H9 (cell line): ENCODE measurements around the gene CLDN16. TPM values are rescaled to one million over a fixed set of nuclear protein-coding genes. Genes with fewer than 3 reads are reported as not detected.

ENCODE experiments used
- DNase-seq: peaks from one replicate; pipeline ENCODE4 v3.0.0-alpha.2; 2017
- H2AFZ ChIP-seq: one replicate; pipeline ENCODE4 v1.6.1; 2013; ENCODE audit warnings: mild to moderate bottlenecking, low read length, control low read depth, moderate library complexity
- H2AK5ac ChIP-seq: 2 replicates; pipeline ENCODE4 v1.6.1; 2013; ENCODE audit warnings: low read length, control low read depth, mixed read lengths; ENCODE audit not compliant: insufficient read length
- H2BK120ac ChIP-seq: one replicate; pipeline ENCODE4 v1.6.1; 2013; ENCODE audit warnings: low read depth, mild to moderate bottlenecking, low read length, control low read depth, inconsistent platforms; ENCODE audit not compliant: poor library complexity, severe bottlenecking
- H2BK12ac ChIP-seq: 2 replicates; pipeline ENCODE4 v1.6.1; 2013; ENCODE audit warnings: low read length, control low read depth, mixed read lengths, low read depth; ENCODE audit not compliant: insufficient read length
- H2BK15ac ChIP-seq: 2 replicates; pipeline ENCODE4 v1.6.1; 2013; ENCODE audit warnings: low read depth, low read length, control low read depth
- H2BK20ac ChIP-seq: one replicate; pipeline ENCODE4 v1.6.1; 2013; ENCODE audit warnings: low read depth, mild to moderate bottlenecking, low read length, control low read depth, inconsistent platforms; ENCODE audit not compliant: poor library complexity, severe bottlenecking
- H2BK5ac ChIP-seq: 2 replicates; pipeline ENCODE4 v1.6.1; 2013; ENCODE audit warnings: low read length, control low read depth, mixed read lengths; ENCODE audit not compliant: insufficient read length
- H3K14ac ChIP-seq: 2 replicates; pipeline ENCODE4 v1.6.1; 2013; ENCODE audit warnings: low read length, control low read depth; ENCODE audit not compliant: insufficient read depth
- H3K18ac ChIP-seq: 2 replicates; pipeline ENCODE4 v1.6.1; 2013; ENCODE audit warnings: low read depth, mild to moderate bottlenecking, mixed read lengths, low read length, control low read depth; ENCODE audit not compliant: insufficient read length
- H3K23ac ChIP-seq: 2 replicates; pipeline ENCODE4 v1.6.1; 2013; ENCODE audit warnings: low read length, control low read depth, mixed read lengths, low read depth; ENCODE audit not compliant: insufficient read length
- H3K23me2 ChIP-seq: 2 replicates; pipeline ENCODE4 v1.6.1; 2013; ENCODE audit warnings: low read depth, mild to moderate bottlenecking, mixed read lengths, low read length, control low read depth; ENCODE audit not compliant: insufficient read length, poor library complexity, severe bottlenecking
- H3K27ac ChIP-seq: 2 replicates; pipeline ENCODE4 v1.5.1; 2013; ENCODE audit warnings: low read length, control low read depth, mixed read lengths, low read depth; ENCODE audit not compliant: insufficient read length
- H3K27me3 ChIP-seq: 2 replicates; pipeline ENCODE4 v1.6.1; 2013; ENCODE audit warnings: low read length, control low read depth, inconsistent platforms; ENCODE audit not compliant: insufficient read depth
- H3K4ac ChIP-seq: 2 replicates; pipeline ENCODE4 v1.6.1; 2013; ENCODE audit warnings: low read depth, mild to moderate bottlenecking, control low read depth, inconsistent platforms, low read length, moderate library complexity
- H3K4me1 ChIP-seq: 2 replicates; pipeline ENCODE4 v1.6.1; 2013; ENCODE audit warnings: low read length, control low read depth, inconsistent platforms; ENCODE audit not compliant: insufficient read depth
- H3K4me2 ChIP-seq: 2 replicates; pipeline ENCODE4 v1.6.1; 2013; ENCODE audit warnings: low read length, control low read depth, mixed read lengths; ENCODE audit not compliant: insufficient read length, insufficient read depth
- H3K56ac ChIP-seq: 2 replicates; pipeline ENCODE4 v1.6.1; 2013; ENCODE audit warnings: low read depth, mild to moderate bottlenecking, mixed read lengths, low read length, control low read depth; ENCODE audit not compliant: insufficient read length
- H3K79me1 ChIP-seq: 2 replicates; pipeline ENCODE4 v1.6.1; 2013; ENCODE audit warnings: low read depth, mild to moderate bottlenecking, moderate library complexity, low read length, control low read depth, inconsistent platforms; ENCODE audit not compliant: insufficient read depth, poor library complexity, severe bottlenecking
- H3K79me2 ChIP-seq: 2 replicates; pipeline ENCODE4 v1.6.1; 2013; ENCODE audit warnings: low read length, control low read depth, inconsistent platforms; ENCODE audit not compliant: insufficient read depth
- H3K9ac ChIP-seq: 2 replicates; pipeline ENCODE4 v1.6.1; 2013; ENCODE audit warnings: low read length, control low read depth, mixed read lengths; ENCODE audit not compliant: insufficient read length; ENCODE audit errors: extremely low read depth
- H3K9me3 ChIP-seq: one replicate; pipeline ENCODE4 v1.6.1; 2013; ENCODE audit warnings: low read depth, low read length, inconsistent platforms; ENCODE audit not compliant: control insufficient read depth
- H3T11ph ChIP-seq: one replicate; pipeline ENCODE4 v1.6.1; 2013; ENCODE audit warnings: mild to moderate bottlenecking, low read length, control low read depth, inconsistent platforms
- H4K20me1 ChIP-seq: one replicate; pipeline ENCODE4 v1.6.1; 2013; ENCODE audit not compliant: control insufficient read depth, insufficient read length, insufficient read depth
- H4K5ac ChIP-seq: 2 replicates; pipeline ENCODE4 v1.6.1; 2013; ENCODE audit warnings: low read depth, mild to moderate bottlenecking, mixed read lengths, low read length, control low read depth; ENCODE audit not compliant: insufficient read length
- H4K8ac ChIP-seq: replicated peaks from 2 replicates; pipeline ENCODE4 v1.6.1; 2013; ENCODE audit warnings: low read length, control low read depth, mixed read lengths, low read depth; ENCODE audit not compliant: insufficient read length
- H4K91ac ChIP-seq: 2 replicates; pipeline ENCODE4 v1.6.1; 2013; ENCODE audit warnings: low read depth, mild to moderate bottlenecking, moderate library complexity, mixed read lengths, low read length, control low read depth; ENCODE audit not compliant: insufficient read length
- H3K27ac Mint-ChIP-seq, 3 experiments: 2 replicates in 2 of 3; 3 replicates in 1 of 3; pipeline ENCODE4 v1.8.0; 2020 to 2021; ENCODE audit warnings: mixed read lengths in 3 of 3, mild to moderate bottlenecking in 1 of 3, moderate library complexity in 1 of 3
- H3K27me3 Mint-ChIP-seq: 2 replicates; pipeline ENCODE4 v1.8.0; 2021; ENCODE audit warnings: low read depth, mild to moderate bottlenecking, moderate library complexity, mixed read lengths
- H3K36me3 Mint-ChIP-seq, 3 experiments: 2 replicates in 2 of 3; 3 replicates in 1 of 3; pipeline ENCODE4 v1.8.0; 2020 to 2021; ENCODE audit warnings: low read depth in 3 of 3, mixed read lengths in 3 of 3; ENCODE audit not compliant: insufficient read depth in 1 of 3
- H3K4me1 Mint-ChIP-seq, 2 experiments: 2 replicates each; pipeline ENCODE4 v1.8.0; 2020; ENCODE audit warnings: mixed read lengths in 2 of 2
- H3K4me3 Mint-ChIP-seq, 2 experiments: 2 replicates in 1 of 2; 3 replicates in 1 of 2; pipeline ENCODE4 v1.8.0; 2020 to 2021; ENCODE audit warnings: mild to moderate bottlenecking in 2 of 2, mixed read lengths in 2 of 2, moderate library complexity in 1 of 2
- H3K9me3 Mint-ChIP-seq, 2 experiments: 2 replicates in 1 of 2; 3 replicates in 1 of 2; pipeline ENCODE4 v1.8.0; 2020; ENCODE audit warnings: mild to moderate bottlenecking in 2 of 2, mixed read lengths in 2 of 2, moderate library complexity in 1 of 2
- CTCF ChIP-seq: fragments of 200-600 bp; sonication (generic); conservative IDR thresholded peaks from 3 replicates; pipeline ENCODE4 v1.8.0; 2021; ENCODE audit warnings: antibody characterized with exemption, mild to moderate bottlenecking
- WGBS: extraction: QIAGEN DNeasy Blood & Tissue Kit; methylation state at CpG from one replicate; pipeline ENCODE4 v1.1.7; 2013; ENCODE audit warnings: missing lambda C conversion rate, low lambda C conversion rate, mixed read lengths; ENCODE audit not compliant: insufficient read length; ENCODE audit errors: extremely low coverage; 5-methylcytosine and 5-hydroxymethylcytosine counted together
- total RNA-seq: library from RNA; stranded (reverse); gene quantifications from 2 replicates; pipeline ENCODE4 v1.2.1, GENCODE V29; 2021

The CLDN16 gene
- total RNA-seq, 1 experiment from 2014 or later = not detected

- Histone ChIP-seq H3K4ac (no peak overlapping the region), H3K14ac (no peak overlapping the region), H2BK20ac (no peak overlapping the region), H3K4me1 (no peaks in the 10 kb centered on the region), H4K8ac (no peak overlapping the region), H2BK5ac (no peak overlapping the region), H3K27me3 (no peaks in the 10 kb centered on the region), H3K23ac (no peak overlapping the region), H3K18ac (no peak overlapping the region), H3K56ac (no peak overlapping the region), H3K23me2 (no peaks in the 10 kb centered on the region), H3K9ac (no peak overlapping the region), H4K91ac (no peak overlapping the region), H4K5ac (no peak overlapping the region), H3K9me3 (no peaks in the 10 kb centered on the region), H2BK120ac (no peak overlapping the region), H2BK15ac (no peak overlapping the region), H3K4me2 (no peak overlapping the region), H2AFZ (no peak overlapping the region), H2BK12ac (no peak overlapping the region), H2AK5ac (no peak overlapping the region), H3K79me1 (no peaks in the 10 kb centered on the region), H3K27ac (no peak overlapping the region), H4K20me1 (no peaks in the 10 kb centered on the region), H3T11ph (no peak overlapping the region), H3K79me2 (no peaks in the 10 kb centered on the region)
- TF ChIP-seq CTCF = no peak
- no CpG with 5 or more reads among the region's 2 CpGs for WGBS
- Mint-ChIP-seq H3K4me3 (no peak overlapping the region), H3K36me3 (no peaks in the 10 kb centered on the region), H3K4me1 (peaks cover 2 to 3% of the 10 kb centered on the region in 2 experiments; a peak in 2 of 4 replicates), H3K9me3 (no peaks in the 10 kb centered on the region), H3K27ac (no peak overlapping the region), H3K27me3 (no peaks in the 10 kb centered on the region; the same call in 1 of the 2 replicates)
- DNase-seq = no peak
These were observed 70.1 kb downstream of the CLDN16 start for GRCh38 chr3:190458040-190458439.

Other genes with a start within 250 kb of the CLDN16 start
- 1.0 and 2.1 TPM in 2 replicates for gene CLDN1, start 65.7 kb upstream of the CLDN16 start, total RNA-seq
- not detected in 2 replicates for gene TMEM207, start 61.7 kb downstream of the CLDN16 start, total RNA-seq
- gene IL1RAP, start 125.9 kb downstream of the CLDN16 start, total RNA-seq = 4.6 and 5.4 TPM in 2 replicates